H9 (cell line): ENCODE results near the gene ING5. TPM values are rescaled to one million over a fixed set of nuclear protein-coding genes. Genes with fewer than 3 reads are reported as not detected.

Source experiments
- DNase-seq: peaks from one replicate; pipeline ENCODE4 v3.0.0-alpha.2; 2017
- H2AFZ ChIP-seq: one replicate; pipeline ENCODE4 v1.6.1; 2013; ENCODE audit warnings: mild to moderate bottlenecking, low read length, control low read depth, moderate library complexity
- H2AK5ac ChIP-seq: 2 replicates; pipeline ENCODE4 v1.6.1; 2013; ENCODE audit warnings: low read length, control low read depth, mixed read lengths; ENCODE audit not compliant: insufficient read length
- H2BK120ac ChIP-seq: one replicate; pipeline ENCODE4 v1.6.1; 2013; ENCODE audit warnings: low read depth, mild to moderate bottlenecking, low read length, control low read depth, inconsistent platforms; ENCODE audit not compliant: poor library complexity, severe bottlenecking
- H2BK12ac ChIP-seq: 2 replicates; pipeline ENCODE4 v1.6.1; 2013; ENCODE audit warnings: low read length, control low read depth, mixed read lengths, low read depth; ENCODE audit not compliant: insufficient read length
- H2BK15ac ChIP-seq: 2 replicates; pipeline ENCODE4 v1.6.1; 2013; ENCODE audit warnings: low read depth, low read length, control low read depth
- H2BK20ac ChIP-seq: one replicate; pipeline ENCODE4 v1.6.1; 2013; ENCODE audit warnings: low read depth, mild to moderate bottlenecking, low read length, control low read depth, inconsistent platforms; ENCODE audit not compliant: poor library complexity, severe bottlenecking
- H2BK5ac ChIP-seq: 2 replicates; pipeline ENCODE4 v1.6.1; 2013; ENCODE audit warnings: low read length, control low read depth, mixed read lengths; ENCODE audit not compliant: insufficient read length
- H3K14ac ChIP-seq: 2 replicates; pipeline ENCODE4 v1.6.1; 2013; ENCODE audit warnings: low read length, control low read depth; ENCODE audit not compliant: insufficient read depth
- H3K18ac ChIP-seq: 2 replicates; pipeline ENCODE4 v1.6.1; 2013; ENCODE audit warnings: low read depth, mild to moderate bottlenecking, mixed read lengths, low read length, control low read depth; ENCODE audit not compliant: insufficient read length
- H3K23ac ChIP-seq: 2 replicates; pipeline ENCODE4 v1.6.1; 2013; ENCODE audit warnings: low read length, control low read depth, mixed read lengths, low read depth; ENCODE audit not compliant: insufficient read length
- H3K23me2 ChIP-seq: 2 replicates; pipeline ENCODE4 v1.6.1; 2013; ENCODE audit warnings: low read depth, mild to moderate bottlenecking, mixed read lengths, low read length, control low read depth; ENCODE audit not compliant: insufficient read length, poor library complexity, severe bottlenecking
- H3K27ac ChIP-seq: 2 replicates; pipeline ENCODE4 v1.5.1; 2013; ENCODE audit warnings: low read length, control low read depth, mixed read lengths, low read depth; ENCODE audit not compliant: insufficient read length
- H3K27me3 ChIP-seq: 2 replicates; pipeline ENCODE4 v1.6.1; 2013; ENCODE audit warnings: low read length, control low read depth, inconsistent platforms; ENCODE audit not compliant: insufficient read depth
- H3K4ac ChIP-seq: 2 replicates; pipeline ENCODE4 v1.6.1; 2013; ENCODE audit warnings: low read depth, mild to moderate bottlenecking, control low read depth, inconsistent platforms, low read length, moderate library complexity
- H3K4me1 ChIP-seq: 2 replicates; pipeline ENCODE4 v1.6.1; 2013; ENCODE audit warnings: low read length, control low read depth, inconsistent platforms; ENCODE audit not compliant: insufficient read depth
- H3K4me2 ChIP-seq: 2 replicates; pipeline ENCODE4 v1.6.1; 2013; ENCODE audit warnings: low read length, control low read depth, mixed read lengths; ENCODE audit not compliant: insufficient read length, insufficient read depth
- H3K56ac ChIP-seq: 2 replicates; pipeline ENCODE4 v1.6.1; 2013; ENCODE audit warnings: low read depth, mild to moderate bottlenecking, mixed read lengths, low read length, control low read depth; ENCODE audit not compliant: insufficient read length
- H3K79me1 ChIP-seq: 2 replicates; pipeline ENCODE4 v1.6.1; 2013; ENCODE audit warnings: low read depth, mild to moderate bottlenecking, moderate library complexity, low read length, control low read depth, inconsistent platforms; ENCODE audit not compliant: insufficient read depth, poor library complexity, severe bottlenecking
- H3K79me2 ChIP-seq: 2 replicates; pipeline ENCODE4 v1.6.1; 2013; ENCODE audit warnings: low read length, control low read depth, inconsistent platforms; ENCODE audit not compliant: insufficient read depth
- H3K9ac ChIP-seq: 2 replicates; pipeline ENCODE4 v1.6.1; 2013; ENCODE audit warnings: low read length, control low read depth, mixed read lengths; ENCODE audit not compliant: insufficient read length; ENCODE audit errors: extremely low read depth
- H3K9me3 ChIP-seq: one replicate; pipeline ENCODE4 v1.6.1; 2013; ENCODE audit warnings: low read depth, low read length, inconsistent platforms; ENCODE audit not compliant: control insufficient read depth
- H3T11ph ChIP-seq: one replicate; pipeline ENCODE4 v1.6.1; 2013; ENCODE audit warnings: mild to moderate bottlenecking, low read length, control low read depth, inconsistent platforms
- H4K20me1 ChIP-seq: one replicate; pipeline ENCODE4 v1.6.1; 2013; ENCODE audit not compliant: control insufficient read depth, insufficient read length, insufficient read depth
- H4K5ac ChIP-seq: 2 replicates; pipeline ENCODE4 v1.6.1; 2013; ENCODE audit warnings: low read depth, mild to moderate bottlenecking, mixed read lengths, low read length, control low read depth; ENCODE audit not compliant: insufficient read length
- H4K8ac ChIP-seq: replicated peaks from 2 replicates; pipeline ENCODE4 v1.6.1; 2013; ENCODE audit warnings: low read length, control low read depth, mixed read lengths, low read depth; ENCODE audit not compliant: insufficient read length
- H4K91ac ChIP-seq: 2 replicates; pipeline ENCODE4 v1.6.1; 2013; ENCODE audit warnings: low read depth, mild to moderate bottlenecking, moderate library complexity, mixed read lengths, low read length, control low read depth; ENCODE audit not compliant: insufficient read length
- H3K27ac Mint-ChIP-seq, 3 experiments: 2 replicates in 2 of 3; 3 replicates in 1 of 3; pipeline ENCODE4 v1.8.0; 2020 to 2021; ENCODE audit warnings: mixed read lengths in 3 of 3, mild to moderate bottlenecking in 1 of 3, moderate library complexity in 1 of 3
- H3K27me3 Mint-ChIP-seq: 2 replicates; pipeline ENCODE4 v1.8.0; 2021; ENCODE audit warnings: low read depth, mild to moderate bottlenecking, moderate library complexity, mixed read lengths
- H3K36me3 Mint-ChIP-seq, 3 experiments: 2 replicates in 2 of 3; 3 replicates in 1 of 3; pipeline ENCODE4 v1.8.0; 2020 to 2021; ENCODE audit warnings: low read depth in 3 of 3, mixed read lengths in 3 of 3; ENCODE audit not compliant: insufficient read depth in 1 of 3
- H3K4me1 Mint-ChIP-seq, 2 experiments: 2 replicates each; pipeline ENCODE4 v1.8.0; 2020; ENCODE audit warnings: mixed read lengths in 2 of 2
- H3K4me3 Mint-ChIP-seq, 2 experiments: 2 replicates in 1 of 2; 3 replicates in 1 of 2; pipeline ENCODE4 v1.8.0; 2020 to 2021; ENCODE audit warnings: mild to moderate bottlenecking in 2 of 2, mixed read lengths in 2 of 2, moderate library complexity in 1 of 2
- H3K9me3 Mint-ChIP-seq, 2 experiments: 2 replicates in 1 of 2; 3 replicates in 1 of 2; pipeline ENCODE4 v1.8.0; 2020; ENCODE audit warnings: mild to moderate bottlenecking in 2 of 2, mixed read lengths in 2 of 2, moderate library complexity in 1 of 2
- WGBS: extraction: QIAGEN DNeasy Blood & Tissue Kit; methylation state at CpG from one replicate; pipeline ENCODE4 v1.1.7; 2013; ENCODE audit warnings: missing lambda C conversion rate, low lambda C conversion rate, mixed read lengths; ENCODE audit not compliant: insufficient read length; ENCODE audit errors: extremely low coverage; 5-methylcytosine and 5-hydroxymethylcytosine counted together
- total RNA-seq: library from RNA; stranded (reverse); gene quantifications from 2 replicates; pipeline ENCODE4 v1.2.1, GENCODE V29; 2021
- TF ChIP-seq, protein P1 (sequence below): fragments of 200-600 bp; sonication (generic); conservative IDR thresholded peaks from 3 replicates; pipeline ENCODE4 v1.8.0; 2021; ENCODE audit warnings: antibody characterized with exemption, mild to moderate bottlenecking

Gene ING5
- total RNA-seq, 1 experiment from 2014 or later: 66.0 TPM

DNA sequence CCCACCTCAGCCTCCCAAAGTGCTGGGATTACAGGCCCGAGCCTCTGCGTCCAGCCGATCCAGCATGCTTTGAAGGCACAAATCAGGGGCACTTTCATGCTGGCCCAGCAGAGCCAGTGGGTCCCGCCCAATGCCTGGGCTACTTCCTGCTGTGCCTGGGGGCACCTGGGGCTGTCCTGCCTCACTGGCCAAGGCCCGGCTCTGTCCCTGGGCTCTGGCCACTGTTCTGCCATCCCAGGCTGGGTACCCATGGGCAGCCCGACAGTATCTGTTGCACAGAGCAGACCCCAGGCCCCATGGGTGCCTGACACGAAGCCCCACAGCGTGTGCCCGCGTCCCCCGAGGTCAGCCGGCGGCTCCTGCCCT, 68.0 kb downstream of the ING5 start:
- Histone ChIP-seq H3K4me2 (no peak overlapping the region), H3K18ac (no peak overlapping the region), H3T11ph (no peak overlapping the region), H2BK12ac (no peak overlapping the region), H3K23ac (no peak overlapping the region), H2BK120ac (no peak overlapping the region), H2BK15ac (no peak overlapping the region), H2AK5ac (no peak overlapping the region), H3K27me3 (no peaks in the 10 kb centered on the region), H3K14ac (no peak overlapping the region), H3K27ac (no peak overlapping the region), H2BK5ac (no peak overlapping the region), H4K20me1 (no peaks in the 10 kb centered on the region), H3K9me3 (no peaks in the 10 kb centered on the region), H3K23me2 (no peaks in the 10 kb centered on the region), H3K9ac (no peak overlapping the region), H3K4ac (no peak overlapping the region), H2AFZ (no peak overlapping the region), H3K4me1 (no peaks in the 10 kb centered on the region), H4K91ac (no peak overlapping the region), H3K79me1 (no peaks in the 10 kb centered on the region), H3K79me2 (no peaks in the 10 kb centered on the region), H3K56ac (no peak overlapping the region), H2BK20ac (no peak overlapping the region), H4K5ac (no peak overlapping the region), H4K8ac (no peak overlapping the region)
- no CpG with 5 or more reads among the region's 13 CpGs for WGBS
- Mint-ChIP-seq H3K4me1 (peaks cover 15 to 27% of the 10 kb centered on the region in 2 experiments), H3K27me3 (peaks cover 2% of the 10 kb centered on the region), H3K36me3 (no peaks in the 10 kb centered on the region; a peak in 1 of 7 replicates), H3K27ac (no peak overlapping the region), H3K9me3 (no peaks in the 10 kb centered on the region), H3K4me3 (no peak overlapping the region)
- no peak for DNase-seq
- TF ChIP-seq, protein P1, sequence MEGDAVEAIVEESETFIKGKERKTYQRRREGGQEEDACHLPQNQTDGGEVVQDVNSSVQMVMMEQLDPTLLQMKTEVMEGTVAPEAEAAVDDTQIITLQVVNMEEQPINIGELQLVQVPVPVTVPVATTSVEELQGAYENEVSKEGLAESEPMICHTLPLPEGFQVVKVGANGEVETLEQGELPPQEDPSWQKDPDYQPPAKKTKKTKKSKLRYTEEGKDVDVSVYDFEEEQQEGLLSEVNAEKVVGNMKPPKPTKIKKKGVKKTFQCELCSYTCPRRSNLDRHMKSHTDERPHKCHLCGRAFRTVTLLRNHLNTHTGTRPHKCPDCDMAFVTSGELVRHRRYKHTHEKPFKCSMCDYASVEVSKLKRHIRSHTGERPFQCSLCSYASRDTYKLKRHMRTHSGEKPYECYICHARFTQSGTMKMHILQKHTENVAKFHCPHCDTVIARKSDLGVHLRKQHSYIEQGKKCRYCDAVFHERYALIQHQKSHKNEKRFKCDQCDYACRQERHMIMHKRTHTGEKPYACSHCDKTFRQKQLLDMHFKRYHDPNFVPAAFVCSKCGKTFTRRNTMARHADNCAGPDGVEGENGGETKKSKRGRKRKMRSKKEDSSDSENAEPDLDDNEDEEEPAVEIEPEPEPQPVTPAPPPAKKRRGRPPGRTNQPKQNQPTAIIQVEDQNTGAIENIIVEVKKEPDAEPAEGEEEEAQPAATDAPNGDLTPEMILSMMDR: no peak
